Thyroid gland (tissue), 4 donors: ENCODE data around the gene OR4C45.

ENCODE experiments used
- POLR2A ChIP-seq, 2 donors: fragments of 450-650 bp; IDR thresholded peaks; one replicate each; pipeline ENCODE4 v1.6.1; 2017; ENCODE audit warnings: antibody characterized with exemption in 2 of 2, mild to moderate bottlenecking in 2 of 2, moderate library complexity in 1 of 2
- TF ChIP-seq, protein P1 (sequence below), 6 experiments: fragments of 200-600 bp in 3 of 6; fragments of 450-650 bp in 3 of 6; sonication (generic) in 3 of 6; IDR thresholded peaks; one replicate each; pipeline ENCODE4 v1.5.1; 2016 to 2019; ENCODE audit warnings: antibody characterized with exemption in 6 of 6, mild to moderate bottlenecking in 2 of 6, inconsistent platforms in 1 of 6, moderate library complexity in 1 of 6

DNA sequence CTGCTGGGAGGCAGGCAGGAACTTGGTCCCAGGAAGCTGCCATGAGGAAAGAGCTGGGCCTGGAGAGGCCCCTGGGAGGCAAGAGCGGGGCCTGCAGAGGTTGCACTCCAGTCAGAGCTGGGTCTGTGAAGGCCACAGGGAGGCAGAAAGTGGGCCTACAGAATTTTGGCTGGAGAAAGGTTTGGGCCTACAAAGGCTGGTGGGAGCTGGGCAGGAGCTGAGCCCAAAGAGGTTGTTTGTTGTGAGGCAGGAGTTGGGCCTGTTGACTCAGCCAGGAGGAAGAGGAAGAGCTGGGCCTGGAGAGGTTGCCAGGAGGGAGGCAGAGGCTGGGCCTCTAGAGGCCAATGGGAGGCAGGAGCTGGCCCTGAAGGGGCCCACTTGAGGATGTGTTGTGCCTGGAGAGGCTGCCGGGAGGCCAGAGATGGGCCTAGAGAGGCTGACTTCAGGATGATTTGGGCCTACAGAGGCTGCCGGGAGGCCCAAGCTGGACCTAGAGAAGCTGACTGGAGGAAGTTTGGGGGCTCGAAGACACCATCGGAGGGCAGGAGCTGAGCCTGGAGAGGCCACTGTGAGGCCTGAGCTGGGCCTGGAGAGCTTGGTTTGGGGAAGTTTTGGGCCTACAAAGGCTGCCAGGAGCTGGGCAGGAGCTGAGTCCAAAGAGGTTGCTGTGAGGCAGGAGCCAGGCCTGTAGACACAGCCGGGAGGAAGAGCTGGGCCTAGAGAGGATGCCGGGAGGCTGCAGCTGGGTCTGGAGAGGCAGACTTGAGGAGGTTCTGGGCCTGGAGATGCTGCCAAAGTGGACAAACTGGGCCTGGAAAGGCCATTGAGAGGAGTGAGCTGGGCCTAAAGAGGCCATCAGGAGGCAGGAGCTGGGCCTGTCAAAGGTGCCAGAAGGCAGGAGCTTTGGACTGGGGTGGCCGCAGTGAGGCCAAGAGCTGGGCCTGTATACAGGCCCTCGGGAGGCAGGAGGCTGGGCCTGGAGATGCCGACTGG is 40.7 kb downstream of the OR4C45 start:
- TF ChIP-seq, protein P1, sequence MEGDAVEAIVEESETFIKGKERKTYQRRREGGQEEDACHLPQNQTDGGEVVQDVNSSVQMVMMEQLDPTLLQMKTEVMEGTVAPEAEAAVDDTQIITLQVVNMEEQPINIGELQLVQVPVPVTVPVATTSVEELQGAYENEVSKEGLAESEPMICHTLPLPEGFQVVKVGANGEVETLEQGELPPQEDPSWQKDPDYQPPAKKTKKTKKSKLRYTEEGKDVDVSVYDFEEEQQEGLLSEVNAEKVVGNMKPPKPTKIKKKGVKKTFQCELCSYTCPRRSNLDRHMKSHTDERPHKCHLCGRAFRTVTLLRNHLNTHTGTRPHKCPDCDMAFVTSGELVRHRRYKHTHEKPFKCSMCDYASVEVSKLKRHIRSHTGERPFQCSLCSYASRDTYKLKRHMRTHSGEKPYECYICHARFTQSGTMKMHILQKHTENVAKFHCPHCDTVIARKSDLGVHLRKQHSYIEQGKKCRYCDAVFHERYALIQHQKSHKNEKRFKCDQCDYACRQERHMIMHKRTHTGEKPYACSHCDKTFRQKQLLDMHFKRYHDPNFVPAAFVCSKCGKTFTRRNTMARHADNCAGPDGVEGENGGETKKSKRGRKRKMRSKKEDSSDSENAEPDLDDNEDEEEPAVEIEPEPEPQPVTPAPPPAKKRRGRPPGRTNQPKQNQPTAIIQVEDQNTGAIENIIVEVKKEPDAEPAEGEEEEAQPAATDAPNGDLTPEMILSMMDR (IDR thresholded peaks at IDR 0.05), result no peak
- no peak for TF ChIP-seq POLR2A (IDR thresholded peaks at IDR 0.05)
